ENCODE measurements around the gene PPP1R26. TPM values are rescaled to one million over a fixed set of nuclear protein-coding genes. Genes with fewer than 3 reads are reported as not detected.

Gene PPP1R26
- polyA plus RNA-seq, 1 of the 3 experiments (the other 2 are of a cell fraction): 20.1 TPM

DNA sequence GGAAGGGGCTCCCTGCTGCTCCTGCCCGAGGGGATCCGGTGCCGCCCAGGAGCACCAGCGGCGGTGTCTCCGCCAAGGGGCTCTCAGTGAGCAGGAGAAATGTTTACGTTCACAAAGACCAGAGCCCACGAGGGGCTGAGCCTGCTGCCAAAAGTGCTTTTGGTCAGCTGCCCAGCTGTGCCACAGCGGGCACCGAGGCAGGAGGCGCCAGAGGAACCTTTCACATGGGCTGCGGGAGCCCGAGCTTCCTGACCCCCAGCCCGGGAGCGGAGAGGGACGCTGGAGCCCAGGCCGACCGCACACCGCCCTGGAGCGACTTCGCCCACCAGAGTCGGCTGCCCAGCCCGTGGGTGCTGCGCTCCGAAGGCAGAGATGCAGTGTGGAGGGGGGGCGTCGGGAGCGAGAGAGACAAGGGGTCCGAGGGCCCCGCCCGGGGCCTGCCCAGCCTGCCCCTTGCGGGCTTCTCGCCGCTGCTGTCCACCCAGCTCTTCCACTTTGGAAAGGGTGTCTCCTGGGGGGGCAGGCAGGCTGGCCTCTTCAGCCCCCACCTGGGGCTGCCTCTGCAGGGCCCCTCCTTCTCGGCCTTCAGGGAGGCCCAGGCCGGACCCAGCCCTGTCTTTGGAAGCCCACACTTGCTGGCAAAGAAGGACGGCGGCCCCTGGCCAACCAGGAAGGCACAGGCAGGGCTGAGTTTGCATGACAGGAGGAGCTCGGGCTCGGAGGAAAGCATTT is 7.9 kb downstream of the PPP1R26 start:
- H3K4me1 ChIP-seq (ENCODE audit: control insufficient read depth in 1 of 2, insufficient read depth in 2 of 2, low read depth in 1 of 2, low read length in 1 of 2): no peaks in the 10 kb centered on the region
- ChIA-PET CTCF (interaction anchor here (1.2 to 4.2 kb wide), 3 partner anchors 12 to 74 kb away, joined by 4 to 12 read pairs (median 10); partner anchors contain the start of gene MRPS2), POLR2A (no interaction called here)
- H3K36me3 ChIP-seq (replicated peaks in 1 of 2; ENCODE audit: control insufficient read depth in 1 of 2, insufficient read depth in 2 of 2, low read length in 1 of 2): peaks cover 7 to 58% of the 10 kb centered on the region in 2 experiments
- TF ChIP-seq TEAD4 (IDR thresholded peaks at IDR 0.05; ENCODE audit: borderline replicate concordance, insufficient read depth) (no peak), JUND (IDR thresholded peaks at IDR 0.05) (no peak), NRF1 (IDR thresholded peaks at IDR 0.05; ENCODE audit: low read depth, low read length) (no peak), RFX5 (IDR thresholded peaks at IDR 0.05; ENCODE audit: low read length) (no peak), TCF12 (IDR thresholded peaks at IDR 0.05) (no peak), GATA2 (CRISPR knock-in tag; IDR thresholded peaks at IDR 0.05) (no peak), RAD21 (IDR thresholded peaks at IDR 0.05; ENCODE audit: low read length) (no peak)
- TF ChIP-seq, protein P1, sequence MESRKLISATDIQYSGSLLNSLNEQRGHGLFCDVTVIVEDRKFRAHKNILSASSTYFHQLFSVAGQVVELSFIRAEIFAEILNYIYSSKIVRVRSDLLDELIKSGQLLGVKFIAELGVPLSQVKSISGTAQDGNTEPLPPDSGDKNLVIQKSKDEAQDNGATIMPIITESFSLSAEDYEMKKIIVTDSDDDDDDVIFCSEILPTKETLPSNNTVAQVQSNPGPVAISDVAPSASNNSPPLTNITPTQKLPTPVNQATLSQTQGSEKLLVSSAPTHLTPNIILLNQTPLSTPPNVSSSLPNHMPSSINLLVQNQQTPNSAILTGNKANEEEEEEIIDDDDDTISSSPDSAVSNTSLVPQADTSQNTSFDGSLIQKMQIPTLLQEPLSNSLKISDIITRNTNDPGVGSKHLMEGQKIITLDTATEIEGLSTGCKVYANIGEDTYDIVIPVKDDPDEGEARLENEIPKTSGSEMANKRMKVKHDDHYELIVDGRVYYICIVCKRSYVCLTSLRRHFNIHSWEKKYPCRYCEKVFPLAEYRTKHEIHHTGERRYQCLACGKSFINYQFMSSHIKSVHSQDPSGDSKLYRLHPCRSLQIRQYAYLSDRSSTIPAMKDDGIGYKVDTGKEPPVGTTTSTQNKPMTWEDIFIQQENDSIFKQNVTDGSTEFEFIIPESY (IDR thresholded peaks at IDR 0.05; ENCODE audit: borderline replicate concordance, low read depth): no peak
- H4K20me1 ChIP-seq (ENCODE audit: insufficient read depth): 0 out of 2 replicates have a peak, but pooled peaks cover 4% of the 10 kb centered on the region
- H3K9ac ChIP-seq: no peak overlapping the region
- peaks cover 14% of the 10 kb centered on the region for H3K79me2 ChIP-seq (ENCODE audit: insufficient read depth)
- DNase-seq: no peak
- no peaks in the 10 kb centered on the region for H3F3A ChIP-seq (replicated peaks; ENCODE audit: insufficient read depth)
- no peaks in the 10 kb centered on the region for H3K9me2 ChIP-seq
- H3K9me3 ChIP-seq: no peaks in the 10 kb centered on the region
- 93% methylated on average over 20 of the region's 40 CpGs for whole genome bisulfite sequencing (ENCODE audit: low lambda C conversion rate)
- no peak overlapping the region for H3K4me3 ChIP-seq (ENCODE audit: low read depth in 2 of 2, low read length in 1 of 2)
- H2AFZ ChIP-seq (ENCODE audit: low read depth): no peak overlapping the region
- H3K27me3 ChIP-seq (ENCODE audit: insufficient read depth): no peaks in the 10 kb centered on the region
- no peak overlapping the region for H3K4me2 ChIP-seq
- no peak overlapping the region for H3K27ac ChIP-seq (ENCODE audit: low read depth in 2 of 2, low read length in 1 of 2)

DNA sequence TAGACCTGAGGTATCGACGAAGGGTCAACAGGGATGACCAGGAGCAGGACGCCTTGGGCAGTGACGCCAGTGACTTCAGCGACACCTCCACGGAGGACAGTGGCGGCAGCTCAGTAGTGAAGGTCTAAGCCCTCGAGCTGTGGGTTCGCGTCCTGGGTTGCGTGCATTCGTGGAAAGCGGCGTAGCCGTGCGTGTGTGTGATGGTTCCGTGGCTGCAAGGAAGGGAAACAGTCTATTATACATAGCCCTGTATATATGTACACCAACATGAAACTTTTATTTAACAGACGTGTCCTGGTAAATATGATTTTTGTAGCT is 8.4 kb downstream of the PPP1R26 start:
- CTCF ChIA-PET: interaction anchor here (1.2 to 4.2 kb wide), 3 partner anchors 12 to 75 kb away, joined by 4 to 12 read pairs (median 4); partner anchors contain the start of gene MRPS2
- Histone ChIP-seq H3K4me1 (ENCODE audit: control insufficient read depth in 1 of 2, insufficient read depth in 2 of 2, low read depth in 1 of 2, low read length in 1 of 2) (no peaks in the 10 kb centered on the region), H2AFZ (ENCODE audit: low read depth) (no peak overlapping the region), H4K20me1 (ENCODE audit: insufficient read depth) (0 out of 2 replicates have a peak, but pooled peaks cover 4% of the 10 kb centered on the region), H3K27ac (ENCODE audit: low read depth in 2 of 2, low read length in 1 of 2) (no peak overlapping the region), H3K4me3 (ENCODE audit: low read depth in 2 of 2, low read length in 1 of 2) (no peak overlapping the region), H3F3A (replicated peaks; ENCODE audit: insufficient read depth) (no peaks in the 10 kb centered on the region), H3K9ac (no peak overlapping the region), H3K36me3 (replicated peaks in 1 of 2; ENCODE audit: control insufficient read depth in 1 of 2, insufficient read depth in 2 of 2, low read length in 1 of 2) (peaks cover 7 to 56% of the 10 kb centered on the region in 2 experiments), H3K79me2 (ENCODE audit: insufficient read depth) (peaks cover 10% of the 10 kb centered on the region; the same call in 1 of the 2 replicates), H3K4me2 (no peak overlapping the region), H3K27me3 (ENCODE audit: insufficient read depth) (no peaks in the 10 kb centered on the region), H3K9me3 (no peaks in the 10 kb centered on the region), H3K9me2 (no peaks in the 10 kb centered on the region)
- no peak for TF ChIP-seq EZH2phosphoT487 (IDR thresholded peaks at IDR 0.05; ENCODE audit: borderline replicate concordance, low read depth)
- TF ChIP-seq, protein P1 (IDR thresholded peaks at IDR 0.05; ENCODE audit: borderline replicate concordance, low read depth): no peak
- 99% methylated on average over 18 of the region's 18 CpGs for WGBS (ENCODE audit: low lambda C conversion rate)
- DNase-seq: no peak
- POLR2A ChIA-PET: no interaction called here
